Upper lobe of left lung (tissue), 4 donors: ENCODE results near the gene VPS37D.

Experiments used
- POLR2A ChIP-seq, 4 donors: fragments of 450-650 bp; IDR thresholded peaks; one replicate each; pipeline ENCODE4 v1.5.1; 2016 to 2017; ENCODE audit warnings: antibody characterized with exemption in 4 of 4, mild to moderate bottlenecking in 2 of 4
- TF ChIP-seq, protein P1 (sequence below), 6 experiments: fragments of 450-650 bp in 4 of 6; fragments of 200-600 bp in 2 of 6; sonication (generic) in 2 of 6; IDR thresholded peaks; one replicate each; pipeline ENCODE4 v1.5.1; 2016 to 2019; ENCODE audit warnings: antibody characterized with exemption in 6 of 6

- TF ChIP-seq, protein P1, sequence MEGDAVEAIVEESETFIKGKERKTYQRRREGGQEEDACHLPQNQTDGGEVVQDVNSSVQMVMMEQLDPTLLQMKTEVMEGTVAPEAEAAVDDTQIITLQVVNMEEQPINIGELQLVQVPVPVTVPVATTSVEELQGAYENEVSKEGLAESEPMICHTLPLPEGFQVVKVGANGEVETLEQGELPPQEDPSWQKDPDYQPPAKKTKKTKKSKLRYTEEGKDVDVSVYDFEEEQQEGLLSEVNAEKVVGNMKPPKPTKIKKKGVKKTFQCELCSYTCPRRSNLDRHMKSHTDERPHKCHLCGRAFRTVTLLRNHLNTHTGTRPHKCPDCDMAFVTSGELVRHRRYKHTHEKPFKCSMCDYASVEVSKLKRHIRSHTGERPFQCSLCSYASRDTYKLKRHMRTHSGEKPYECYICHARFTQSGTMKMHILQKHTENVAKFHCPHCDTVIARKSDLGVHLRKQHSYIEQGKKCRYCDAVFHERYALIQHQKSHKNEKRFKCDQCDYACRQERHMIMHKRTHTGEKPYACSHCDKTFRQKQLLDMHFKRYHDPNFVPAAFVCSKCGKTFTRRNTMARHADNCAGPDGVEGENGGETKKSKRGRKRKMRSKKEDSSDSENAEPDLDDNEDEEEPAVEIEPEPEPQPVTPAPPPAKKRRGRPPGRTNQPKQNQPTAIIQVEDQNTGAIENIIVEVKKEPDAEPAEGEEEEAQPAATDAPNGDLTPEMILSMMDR (IDR thresholded peaks at IDR 0.05), result no peak
- no peak for TF ChIP-seq POLR2A (IDR thresholded peaks at IDR 0.05)
These were observed 7.6 kb upstream of the VPS37D start for GRCh38 chr7:73659983-73660382.
